Superior temporal gyrus (tissue), 1 donor: ENCODE measurements around the gene ZFR.
"Not testable (repeated sequence)": the region's sequence is repeated elsewhere in the genome, so short reads cannot be mapped to it uniquely, and the experiment has no call there.

ENCODE experiments used
- DNase-seq: peaks from one replicate; pipeline ENCODE4 v3.0.0-alpha.2; 2016; ENCODE audit errors: extremely low spot score

Gene ZFR

GRCh38 chr5:32452316-32452715, 7.8 kb upstream of the ZFR start:
- DNase-seq: not testable (repeated sequence)

- no peak for DNase-seq
Measured at GRCh38 chr5:32450952-32451351, 6.4 kb upstream of the ZFR start.

- DNase-seq: no peak
Measured at GRCh38 chr5:32449262-32449661, 4.7 kb upstream of the ZFR start.

- no peak for DNase-seq
Measured at GRCh38 chr5:32446630-32447029, 2.1 kb upstream of the ZFR start.

- DNase-seq: no peak
Measured at GRCh38 chr5:32445831-32446614, 1.5 kb upstream of the ZFR start.

GRCh38 chr5:32445287-32445758, 783 bp upstream of the ZFR start:
- no peak for DNase-seq

GRCh38 chr5:32443541-32444430, 754 bp downstream of the ZFR start:
- DNase-seq: no peak

GRCh38 chr5:32443145-32443540, 1.4 kb downstream of the ZFR start:
- no peak for DNase-seq

GRCh38 chr5:32439086-32439642, 5.4 kb downstream of the ZFR start:
- DNase-seq: no peak

- DNase-seq: no peak
Measured at GRCh38 chr5:32436553-32437242, 7.8 kb downstream of the ZFR start.

- DNase-seq: no peak
Measured at GRCh38 chr5:32435383-32435782, 9.2 kb downstream of the ZFR start.

GRCh38 chr5:32434221-32434620, 10.3 kb downstream of the ZFR start:
- no peak for DNase-seq

GRCh38 chr5:32432633-32433032, 11.9 kb downstream of the ZFR start:
- no peak for DNase-seq

GRCh38 chr5:32430825-32431224, 13.7 kb downstream of the ZFR start:
- DNase-seq: not testable (repeated sequence)

- no peak for DNase-seq
Measured at GRCh38 chr5:32428426-32428825, 16.1 kb downstream of the ZFR start.

GRCh38 chr5:32426440-32427151, 17.9 kb downstream of the ZFR start:
- DNase-seq: no peak

GRCh38 chr5:32422697-32423096, 21.8 kb downstream of the ZFR start:
- no peak for DNase-seq

- no peak for DNase-seq
Measured at GRCh38 chr5:32421075-32421474, 23.5 kb downstream of the ZFR start.

GRCh38 chr5:32420506-32420905, 24.0 kb downstream of the ZFR start:
- no peak for DNase-seq

- DNase-seq: no peak
Measured at GRCh38 chr5:32419791-32420190, 24.7 kb downstream of the ZFR start.
